Sciatic nerve (tissue), 2 donors: ENCODE measurements around the gene HCFC2. TPM values are rescaled to one million over a fixed set of nuclear protein-coding genes. Genes with fewer than 3 reads are reported as not detected.

Source experiments
- ATAC-seq: fragments of 200-7000 bp; cut with Tn5 transposase; one replicate; pipeline ENCODE4 v1.9.1; 2020; ENCODE audit warnings: mild to moderate bottlenecking, moderate library complexity
- DNase-seq: peaks from one replicate; pipeline ENCODE4 v3.0.0-alpha.2; 2020; ENCODE audit warnings: low spot score
- intact Hi-C: fragments of 100-400 bp; cut with DNase I; formaldehyde crosslinking; loops from one replicate; pipeline ENCODE4 v1.14.2; 2022
- total RNA-seq: library from RNA; stranded (reverse); fragmentation: NEBNext Ultra II Directional; extraction: Animal tissue kit (Norgen Biotek cat#: 25700); gene quantifications from one replicate; pipeline ENCODE4 v1.2.1, GENCODE V29; 2021
- donor health status: DM: no; HTN: no; CAD: no.
- donor health status: DM: no; HTN: no; CAD: no.

HCFC2 gene
- total RNA-seq, 1 donor from 2014 or later, result 37.2 TPM

GRCh38 chr12:104055686-104056388 lies 8.5 kb upstream of the HCFC2 start:
- intact Hi-C loops, result no loop called here
- ATAC-seq (peak; percentile 74), DNase-seq (no peak)

- ATAC-seq (peak; percentile 35), DNase-seq (no peak)
- intact Hi-C loops, result no loop called here
Observed at GRCh38 chr12:104056419-104056972, 7.8 kb upstream of the HCFC2 start.

GRCh38 chr12:104057771-104058197 lies 6.5 kb upstream of the HCFC2 start:
- no peak for ATAC-seq
- intact Hi-C loops, result no loop called here
- no peak for DNase-seq

- no peak for DNase-seq
- no peak for ATAC-seq
- intact Hi-C loops, result no loop called here
Observed at GRCh38 chr12:104058802-104059201, 5.5 kb upstream of the HCFC2 start.

GRCh38 chr12:104059963-104060362 lies 4.4 kb upstream of the HCFC2 start:
- no peak for DNase-seq
- ATAC-seq, result no peak
- intact Hi-C loops, result no loop called here

GRCh38 chr12:104060791-104061190 lies 3.5 kb upstream of the HCFC2 start:
- intact Hi-C loops, result no loop called here
- ATAC-seq (no peak), DNase-seq (no peak)

- intact Hi-C loops, result no loop called here
- ATAC-seq (peak; percentile 45), DNase-seq (no peak)
Observed at GRCh38 chr12:104063712-104064030, 660 bp upstream of the HCFC2 start.

- DNase-seq (no peak), ATAC-seq (no peak)
- intact Hi-C loops, result no loop called here
Observed at GRCh38 chr12:104064842-104065427, 604 bp downstream of the HCFC2 start.

GRCh38 chr12:104072099-104072498 lies 7.8 kb downstream of the HCFC2 start:
- no peak for ATAC-seq
- DNase-seq, result no peak
- intact Hi-C loops, result no loop called here

GRCh38 chr12:104073699-104074098 lies 9.4 kb downstream of the HCFC2 start:
- intact Hi-C loops, result no loop called here
- ATAC-seq (no peak), DNase-seq (no peak)

GRCh38 chr12:104079024-104079423 lies 14.7 kb downstream of the HCFC2 start:
- DNase-seq (no peak), ATAC-seq (no peak)
- intact Hi-C loops, result no loop called here

GRCh38 chr12:104080764-104081163 lies 16.4 kb downstream of the HCFC2 start:
- no peak for ATAC-seq
- intact Hi-C loops, result no loop called here

GRCh38 chr12:104083769-104084475 lies 19.6 kb downstream of the HCFC2 start:
- ATAC-seq, result no peak
- DNase-seq, result no peak
- intact Hi-C loops, result no loop called here

More at GRCh38 chr12:104080764-104081163, 16.4 kb downstream of the HCFC2 start:
- no peak for DNase-seq

GRCh38 chr12:104090685-104091084 lies 26.4 kb downstream of the HCFC2 start:
- DNase-seq (no peak), ATAC-seq (no peak)
- intact Hi-C loops, result no loop called here

GRCh38 chr12:104091136-104091535 lies 26.8 kb downstream of the HCFC2 start:
- intact Hi-C loops, result no loop called here

GRCh38 chr12:104094284-104094683 lies 30.0 kb downstream of the HCFC2 start:
- ATAC-seq, result no peak
- DNase-seq, result no peak
- intact Hi-C loops, result no loop called here

More at GRCh38 chr12:104091136-104091535, 26.8 kb downstream of the HCFC2 start:
- ATAC-seq (no peak), DNase-seq (no peak)

GRCh38 chr12:104095289-104095688 lies 31.0 kb downstream of the HCFC2 start:
- intact Hi-C loops, result no loop called here
- DNase-seq (no peak), ATAC-seq (no peak)

- intact Hi-C loops, result no loop called here
- no peak for DNase-seq
- no peak for ATAC-seq
Observed at GRCh38 chr12:104097954-104098353, 33.6 kb downstream of the HCFC2 start.

- intact Hi-C loops, result loop anchor here (10.0 kb wide), 1 partner anchor 221 kb away; no protein-coding TSS in a partner anchor
- ATAC-seq (no peak), DNase-seq (no peak)
Observed at GRCh38 chr12:104105461-104105860, 41.1 kb downstream of the HCFC2 start.

GRCh38 chr12:104106965-104107364 lies 42.6 kb downstream of the HCFC2 start:
- ATAC-seq (no peak), DNase-seq (no peak)
- intact Hi-C loops, result loop anchor here (10.0 kb wide), 1 partner anchor 222 kb away; no protein-coding TSS in a partner anchor
